H1 (cell line): ENCODE measurements around the gene ACACA. TPM values are rescaled to one million over a fixed set of nuclear protein-coding genes. Genes with fewer than 3 reads are reported as not detected.

Experiments used
- CTCF ChIA-PET: fragments of 300-600 bp; sonication (Branson Sonifier 250); formaldehyde crosslinking; loops from one replicate; lab custom pipeline; 2021; ENCODE audit not compliant: partially characterized antibody; lab: Charles Lee
- POLR2A ChIA-PET: fragments of 300-600 bp; sonication (Branson Sonifier 250); formaldehyde crosslinking; loops from one replicate; lab custom pipeline; 2021; ENCODE audit warnings: inconsistent platforms; ENCODE audit not compliant: partially characterized antibody; lab: Charles Lee
- DNase-seq, 2 experiments: peaks; one replicate each; pipeline versions ENCODE4 v3.0.0 to v3.0.0-alpha.2; 2010 to 2022; ENCODE audit warnings: low spot score in 2 of 2, low read depth in 1 of 2, mixed read lengths in 1 of 2
- FAIRE-seq: peaks from 2 replicates; lab custom pipeline; 2011; peaks lifted over from hg19 to GRCh38; lab: Jason Lieb, UNC
- H2AFZ ChIP-seq: 2 replicates; pipeline ENCODE4 v1.8.1; 2012; ENCODE audit warnings: low read length, inconsistent platforms
- H2AK5ac ChIP-seq: 2 replicates; pipeline ENCODE4 v1.6.1; 2013; ENCODE audit warnings: low read depth, low read length
- H2BK120ac ChIP-seq: replicated peaks from 2 replicates; pipeline ENCODE3; 2013; ENCODE audit warnings: low read depth, low read length, inconsistent platforms
- H2BK12ac ChIP-seq: 2 replicates; pipeline ENCODE4 v1.6.1; 2013; ENCODE audit warnings: low read depth, low read length
- H2BK15ac ChIP-seq: 2 replicates; pipeline ENCODE4 v1.6.1; 2013; ENCODE audit warnings: low read length
- H2BK20ac ChIP-seq: 2 replicates; pipeline ENCODE4 v1.6.1; 2013; ENCODE audit warnings: low read length
- H2BK5ac ChIP-seq: 2 replicates; pipeline ENCODE4 v1.6.1; 2013; ENCODE audit warnings: low read depth, low read length
- H3K14ac ChIP-seq: 2 replicates; pipeline ENCODE4 v1.6.1; 2013; ENCODE audit warnings: inconsistent platforms; ENCODE audit not compliant: insufficient read length
- H3K18ac ChIP-seq: 2 replicates; pipeline ENCODE4 v1.6.1; 2013; ENCODE audit warnings: low read length; ENCODE audit errors: extremely low read depth
- H3K23ac ChIP-seq: 2 replicates; pipeline ENCODE4 v1.6.1; 2013; ENCODE audit warnings: inconsistent platforms; ENCODE audit not compliant: insufficient read length
- H3K23me2 ChIP-seq: 2 replicates; pipeline ENCODE4 v1.6.1; 2013; ENCODE audit warnings: low read depth, low read length
- H3K27ac ChIP-seq: 2 replicates; pipeline ENCODE4 v1.6.1; 2011; ENCODE audit warnings: low read depth, low read length, inconsistent platforms
- H3K27me3 ChIP-seq, 4 experiments: replicated peaks in 1 of 4; 1 replicate in 1 of 4; 2 replicates in 3 of 4; pipeline versions ENCODE4 v1.6.1 to v1.8.1; 2011 to 2013; ENCODE audit warnings: low read length in 3 of 4, mild to moderate bottlenecking in 3 of 4, inconsistent platforms in 2 of 4, mixed read lengths in 2 of 4, moderate library complexity in 1 of 4; ENCODE audit not compliant: control insufficient read depth in 3 of 4, insufficient read depth in 3 of 4; ENCODE audit errors: extremely low read depth in 1 of 4
- H3K36me3 ChIP-seq, 4 experiments: 2 replicates each; pipeline versions ENCODE4 v1.6.1 to v1.8.1; 2011 to 2013; ENCODE audit warnings: mild to moderate bottlenecking in 4 of 4, low read length in 3 of 4, moderate library complexity in 2 of 4, control low read depth in 1 of 4, inconsistent platforms in 1 of 4; ENCODE audit not compliant: insufficient read depth in 4 of 4, control insufficient read depth in 2 of 4
- H3K4ac ChIP-seq: replicated peaks from 2 replicates; pipeline ENCODE3; 2013; ENCODE audit warnings: low read length, low read depth, mixed read lengths, inconsistent platforms; ENCODE audit not compliant: insufficient read length
- H3K4me1 ChIP-seq, 4 experiments: replicated peaks in 1 of 4; 1 replicate in 1 of 4; 2 replicates in 3 of 4; pipeline versions ENCODE4 v1.6.1 to v1.8.1; 2011 to 2013; ENCODE audit warnings: low read length in 3 of 4, inconsistent platforms in 2 of 4, mixed read lengths in 1 of 4; ENCODE audit not compliant: insufficient read depth in 4 of 4, control insufficient read depth in 3 of 4
- H3K4me2 ChIP-seq, 2 experiments: 2 replicates each; pipeline versions ENCODE4 v1.6.1 to v1.8.1; 2011 to 2013; ENCODE audit warnings: low read depth in 2 of 2, low read length in 2 of 2, control low read depth in 1 of 2, inconsistent platforms in 1 of 2, mild to moderate bottlenecking in 1 of 2; ENCODE audit not compliant: insufficient read depth in 1 of 2
- H3K4me3 ChIP-seq, 4 experiments: fragments of 200-600, 300-600 bp in 1 of 4; sonication (generic), shearing (Covaris generic), sonication (Bioruptor Twin) in 1 of 4; 2 replicates each; pipeline versions ENCODE4 v1.5.1 to v1.8.1; 2011 to 2016; ENCODE audit warnings: low read length in 4 of 4, low read depth in 3 of 4, control low read depth in 2 of 4, inconsistent platforms in 2 of 4, mild to moderate bottlenecking in 2 of 4, mixed read lengths in 1 of 4, moderate library complexity in 1 of 4; ENCODE audit not compliant: insufficient read depth in 2 of 4; ENCODE audit errors: extremely low read depth in 1 of 4
- H3K56ac ChIP-seq: replicated peaks from 2 replicates; pipeline ENCODE3; 2013; ENCODE audit warnings: low read depth, mild to moderate bottlenecking, mixed read lengths, low read length, inconsistent platforms; ENCODE audit not compliant: insufficient read length
- H3K79me1 ChIP-seq: 2 replicates; pipeline ENCODE4 v1.6.1; 2013; ENCODE audit warnings: low read depth, low read length, control low read depth
- H3K79me2 ChIP-seq, 2 experiments: 2 replicates each; pipeline versions ENCODE4 v1.6.1 to v1.8.1; 2012 to 2013; ENCODE audit warnings: low read length in 2 of 2, mild to moderate bottlenecking in 2 of 2, inconsistent platforms in 1 of 2; ENCODE audit not compliant: insufficient read depth in 2 of 2, control insufficient read depth in 1 of 2
- H3K9ac ChIP-seq, 4 experiments: replicated peaks in 1 of 4; 1 replicate in 1 of 4; 2 replicates in 3 of 4; pipeline versions ENCODE4 v1.6.1 to v1.8.1; 2011 to 2013; ENCODE audit warnings: low read depth in 3 of 4, low read length in 3 of 4, control low read depth in 2 of 4, mild to moderate bottlenecking in 2 of 4, moderate library complexity in 2 of 4, inconsistent platforms in 1 of 4; ENCODE audit errors: extremely low read depth in 1 of 4
- H3K9me3 ChIP-seq, 2 experiments: 2 replicates each; pipeline versions ENCODE4 v1.6.1 to v1.8.1; 2012 to 2013; ENCODE audit warnings: mild to moderate bottlenecking in 2 of 2, moderate library complexity in 2 of 2, control low read depth in 1 of 2, inconsistent platforms in 1 of 2, low read depth in 1 of 2, low read length in 1 of 2, mixed read lengths in 1 of 2; ENCODE audit not compliant: insufficient read depth in 2 of 2
- H4K20me1 ChIP-seq, 2 experiments: replicated peaks in 1 of 2; 2 replicates each; pipeline versions ENCODE3 to v1.8.1; 2011 to 2013; ENCODE audit warnings: inconsistent platforms in 2 of 2, low read length in 2 of 2, mild to moderate bottlenecking in 1 of 2; ENCODE audit not compliant: insufficient read depth in 2 of 2, control insufficient read depth in 1 of 2
- H4K5ac ChIP-seq: 2 replicates; pipeline ENCODE4 v1.6.1; 2013; ENCODE audit warnings: low read length, low read depth, mixed read lengths, inconsistent platforms; ENCODE audit not compliant: insufficient read length
- H4K8ac ChIP-seq: 2 replicates; pipeline ENCODE4 v1.8.0; 2013; ENCODE audit warnings: mild to moderate bottlenecking, moderate library complexity, low read length, inconsistent platforms; ENCODE audit not compliant: insufficient read depth; ENCODE audit errors: extremely low read depth
- H4K91ac ChIP-seq: replicated peaks from 2 replicates; pipeline ENCODE3; 2013; ENCODE audit warnings: low read length, mixed read lengths, inconsistent platforms; ENCODE audit not compliant: insufficient read length
- CHD2 ChIP-seq: IDR thresholded peaks from 2 replicates; pipeline ENCODE4 v1.6.1; 2012; ENCODE audit warnings: low read length, improper control_type of control experiment
- KDM1A ChIP-seq: fragments of 200-600, 300-600 bp; sonication (generic); IDR thresholded peaks from 2 replicates; pipeline ENCODE4 v1.7.1; 2016; ENCODE audit warnings: mild to moderate bottlenecking, low read length, borderline replicate concordance
- RAD21 ChIP-seq, 2 experiments: IDR thresholded peaks in 1 of 2; conservative IDR thresholded peaks in 1 of 2; 2 replicates each; pipeline ENCODE4 v1.6.1; 2011; ENCODE audit warnings: low read depth in 2 of 2, low read length in 2 of 2, improper control_type of control experiment in 1 of 2, inconsistent platforms in 1 of 2, mild to moderate bottlenecking in 1 of 2, moderate library complexity in 1 of 2
- WGBS, 2 experiments: shearing (Covaris generic) in 1 of 2; methylation state at CpG; one replicate each; pipeline versions ENCODE4 v1.1.6 to v1.1.7; 2013 to 2015; ENCODE audit warnings: low lambda C conversion rate in 2 of 2, mixed read lengths in 2 of 2, inconsistent platforms in 1 of 2, low coverage in 1 of 2, missing lambda C conversion rate in 1 of 2; ENCODE audit not compliant: insufficient replicate concordance in 2 of 2, insufficient coverage in 1 of 2, insufficient read length in 1 of 2; ENCODE audit errors: extremely low coverage in 1 of 2, missing lambda C conversion rate in 1 of 2; 5-methylcytosine and 5-hydroxymethylcytosine counted together
- polyA plus RNA-seq, 7 experiments: library from polyadenylated mRNA; depleted of rRNA in 3 of 7; stranded (reverse) in 5 of 7; unstranded in 2 of 7; fragments of >200 nt in 5 of 7; fragments of 200-250 nt in 2 of 7; gene quantifications; 1 replicate in 5 of 7; 2 replicates in 1 of 7; 4 replicates in 1 of 7; pipeline versions ENCODE4 v1.2.1 to v1.2.3, GENCODE V29; 2011 to 2013; ENCODE audit warnings: missing spikeins in 2 of 7, mixed read lengths in 2 of 7
- total RNA-seq: library from RNA; stranded (reverse); fragmentation: NEBNext Ultra II Directional; extraction: Animal tissue kit (Norgen Biotek cat#: 25700); gene quantifications from 2 replicates; pipeline ENCODE4 v1.2.1, GENCODE V29; 2021
- TF ChIP-seq, protein P1 (sequence below), 3 experiments: IDR thresholded peaks; 1 replicate in 2 of 3; 2 replicates in 1 of 3; pipeline versions ENCODE4 v1.5.1 to v1.6.1; 2011; ENCODE audit warnings: low read length in 3 of 3, mild to moderate bottlenecking in 3 of 3, inconsistent platforms in 2 of 3, low read depth in 1 of 3, moderate library complexity in 1 of 3; ENCODE audit not compliant: insufficient read depth in 1 of 3; ENCODE audit errors: control extremely low read depth in 1 of 3

The ACACA gene
- total and polyA plus RNA-seq, 2 of the 8 experiments (the other 6 are each of a cell fraction or from before 2014, with no cell fraction given) = 74.0 to 160 TPM

DNA sequence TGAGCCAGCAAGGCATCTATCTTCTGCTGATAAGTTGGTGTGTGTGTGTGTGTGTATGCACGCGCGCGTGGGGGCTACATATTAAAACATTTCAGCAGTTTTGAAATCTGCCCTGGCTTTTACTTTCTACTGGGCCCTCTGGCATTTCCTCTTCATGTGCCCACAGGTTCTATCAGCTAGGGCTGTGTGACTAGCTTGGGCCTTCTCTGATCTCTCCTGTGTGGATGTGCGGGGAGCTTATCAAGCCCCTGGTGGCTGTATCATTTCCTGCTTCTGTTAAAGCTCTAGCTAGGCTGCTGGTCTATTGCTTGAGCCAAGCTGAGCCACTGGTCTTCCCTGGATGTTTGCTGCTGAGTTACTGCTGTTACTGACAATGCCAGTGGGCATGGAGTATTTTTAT lies 325.3 kb downstream of the ACACA start:
- no peaks in the 10 kb centered on the region for H4K20me1 ChIP-seq
- H3K4me2 ChIP-seq = no peak overlapping the region
- no peak overlapping the region for H2AFZ ChIP-seq
- H2BK5ac ChIP-seq = peak overlapping the region; percentile 40; the same call in 1 of the 2 replicates
- H2AK5ac ChIP-seq = no peak overlapping the region
- DNase-seq (no peak), FAIRE-seq (no peak)
- H2BK20ac ChIP-seq = peak overlapping the region; percentile 84; the same call in 1 of the 2 replicates
- no peak overlapping the region for H3K18ac ChIP-seq
- no peaks in the 10 kb centered on the region for H3K79me2 ChIP-seq
- H3K9ac ChIP-seq = no peak overlapping the region
- H3K14ac ChIP-seq = no peak overlapping the region
- peak overlapping the region; percentile 12; the same call in 1 of the 2 replicates for H4K8ac ChIP-seq
- H3K27ac ChIP-seq = no peak overlapping the region
- POLR2A ChIA-PET = interaction anchor here (1.3 to 1.6 kb wide), 2 partner anchors 9 to 12 kb away, joined by 5 read pairs; no protein-coding TSS in a partner anchor
- H3K36me3 ChIP-seq = peaks cover 0 to 17% (median 12%) of the 10 kb centered on the region in 4 experiments; a peak in 5 of 8 replicates
- H4K5ac ChIP-seq = no peak overlapping the region
- no peak overlapping the region for H3K4ac ChIP-seq
- H4K91ac ChIP-seq = no peak overlapping the region
- H3K4me3 ChIP-seq = no peak overlapping the region
- no peak overlapping the region for H2BK15ac ChIP-seq
- H3K56ac ChIP-seq = no peak overlapping the region
- H2BK120ac ChIP-seq = no peak overlapping the region
- H3K9me3 ChIP-seq = peaks cover 0 to 11% of the 10 kb centered on the region in 2 experiments; a peak in 1 of 4 replicates
- peaks cover 6 to 18% (median 14%) of the 10 kb centered on the region in 4 experiments for H3K4me1 ChIP-seq
- no peaks in the 10 kb centered on the region for H3K23me2 ChIP-seq
- H3K27me3 ChIP-seq = no peaks in the 10 kb centered on the region
- H3K23ac ChIP-seq = no peak overlapping the region
- H3K79me1 ChIP-seq = no peaks in the 10 kb centered on the region
- CTCF ChIA-PET = interaction anchor here (0.7 to 2.8 kb wide), 9 partner anchors 9 to 487 kb away, joined by 3 to 14 read pairs (median 4); no protein-coding TSS in a partner anchor
- 0 out of 2 replicates have a peak overlapping the region, but pooled peaks have one; percentile 11 for H2BK12ac ChIP-seq
- TF ChIP-seq CHD2 (no peak), KDM1A (no peak), RAD21 (IDR thresholded peaks at IDR 0.05 in 1 of 2, conservative IDR thresholded peaks at IDR 0.05 in 1 of 2; ENCODE audit: low read depth in 2 of 2, low read length in 2 of 2) (0 out of 4 replicates have a peak, but pooled peaks of 1 of the 2 experiments have one; percentile 33)
- TF ChIP-seq, protein P1, sequence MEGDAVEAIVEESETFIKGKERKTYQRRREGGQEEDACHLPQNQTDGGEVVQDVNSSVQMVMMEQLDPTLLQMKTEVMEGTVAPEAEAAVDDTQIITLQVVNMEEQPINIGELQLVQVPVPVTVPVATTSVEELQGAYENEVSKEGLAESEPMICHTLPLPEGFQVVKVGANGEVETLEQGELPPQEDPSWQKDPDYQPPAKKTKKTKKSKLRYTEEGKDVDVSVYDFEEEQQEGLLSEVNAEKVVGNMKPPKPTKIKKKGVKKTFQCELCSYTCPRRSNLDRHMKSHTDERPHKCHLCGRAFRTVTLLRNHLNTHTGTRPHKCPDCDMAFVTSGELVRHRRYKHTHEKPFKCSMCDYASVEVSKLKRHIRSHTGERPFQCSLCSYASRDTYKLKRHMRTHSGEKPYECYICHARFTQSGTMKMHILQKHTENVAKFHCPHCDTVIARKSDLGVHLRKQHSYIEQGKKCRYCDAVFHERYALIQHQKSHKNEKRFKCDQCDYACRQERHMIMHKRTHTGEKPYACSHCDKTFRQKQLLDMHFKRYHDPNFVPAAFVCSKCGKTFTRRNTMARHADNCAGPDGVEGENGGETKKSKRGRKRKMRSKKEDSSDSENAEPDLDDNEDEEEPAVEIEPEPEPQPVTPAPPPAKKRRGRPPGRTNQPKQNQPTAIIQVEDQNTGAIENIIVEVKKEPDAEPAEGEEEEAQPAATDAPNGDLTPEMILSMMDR (IDR thresholded peaks at IDR 0.05; ENCODE audit: control extremely low read depth in 1 of 3, insufficient read depth in 1 of 3, low read depth in 1 of 3, low read length in 3 of 3) = peak in 2 of 3 experiments; percentile 17 to 31; a peak in 1 of 4 replicates
- 93% methylated on average over 5 of the region's 5 CpGs; no CpG with 5 or more reads in 1 of the 2 experiments for WGBS, 2 experiments
